Measurements from ENCODE around the gene CAPN2.

GRCh38 chr1:223721658-223722607, 9.6 kb downstream of the CAPN2 start:
- no peak for TF ChIP-seq POLR2A (IDR thresholded peaks at IDR 0.05)
- no peak for TF ChIP-seq CTCF (IDR thresholded peaks at IDR 0.05)

All from Peyer's patch (tissue), 4 donors.